ENCODE results near the gene PDHA1.

PDHA1 gene

DNA sequence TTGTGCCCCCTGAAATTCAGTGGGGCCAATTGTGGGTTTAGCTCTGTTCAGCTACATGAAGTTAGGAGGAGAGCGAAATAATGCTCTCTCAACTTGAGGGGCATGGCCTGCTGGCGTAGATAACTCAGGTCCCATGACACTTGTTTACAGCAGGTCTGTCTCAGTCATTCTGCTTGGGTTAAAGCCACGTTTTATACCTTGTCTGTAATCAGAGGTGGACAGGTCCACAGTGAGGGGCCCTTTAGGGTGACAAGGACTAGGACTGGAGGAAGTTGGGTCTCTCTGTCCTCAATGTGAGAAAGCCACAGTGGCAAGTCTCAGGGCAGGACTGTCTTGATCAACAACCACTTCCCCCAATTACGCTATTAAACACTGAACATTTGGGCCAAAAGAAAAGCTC, 49.0 kb downstream of the PDHA1 start (continued):
- TF ChIP-seq, protein P1, sequence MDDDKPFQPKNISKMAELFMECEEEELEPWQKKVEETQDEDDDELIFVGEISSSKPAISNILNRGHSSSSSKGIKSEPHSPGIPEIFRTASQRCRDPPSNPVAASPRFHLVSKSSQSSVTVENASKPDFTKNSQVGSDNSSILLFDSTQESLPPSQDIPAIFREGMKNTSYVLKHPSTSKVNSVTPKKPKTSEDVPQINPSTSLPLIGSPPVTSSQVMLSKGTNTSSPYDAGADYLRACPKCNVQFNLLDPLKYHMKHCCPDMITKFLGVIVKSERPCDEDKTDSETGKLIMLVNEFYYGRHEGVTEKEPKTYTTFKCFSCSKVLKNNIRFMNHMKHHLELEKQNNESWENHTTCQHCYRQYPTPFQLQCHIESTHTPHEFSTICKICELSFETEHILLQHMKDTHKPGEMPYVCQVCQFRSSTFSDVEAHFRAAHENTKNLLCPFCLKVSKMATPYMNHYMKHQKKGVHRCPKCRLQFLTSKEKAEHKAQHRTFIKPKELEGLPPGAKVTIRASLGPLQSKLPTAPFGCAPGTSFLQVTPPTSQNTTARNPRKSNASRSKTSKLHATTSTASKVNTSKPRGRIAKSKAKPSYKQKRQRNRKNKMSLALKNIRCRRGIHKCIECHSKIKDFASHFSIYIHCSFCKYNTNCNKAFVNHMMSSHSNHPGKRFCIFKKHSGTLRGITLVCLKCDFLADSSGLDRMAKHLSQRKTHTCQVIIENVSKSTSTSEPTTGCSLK (tag by site-specific recombination; IDR thresholded peaks at IDR 0.05), result no peak
- TF ChIP-seq ZSCAN16 (tag by site-specific recombination; IDR thresholded peaks at IDR 0.05) (no peak), ZNF510 (tag by site-specific recombination; IDR thresholded peaks at IDR 0.05; ENCODE audit: insufficient replicate concordance) (no peak), FEZF1 (tag by site-specific recombination; IDR thresholded peaks at IDR 0.05) (no peak), ZNF221 (tag by site-specific recombination; IDR thresholded peaks at IDR 0.05; ENCODE audit: borderline replicate concordance) (no peak), GFI1B (tag by site-specific recombination; IDR thresholded peaks at IDR 0.05) (no peak), SP3 (tag by site-specific recombination; IDR thresholded peaks at IDR 0.05) (no peak), MZF1 (tag by site-specific recombination; IDR thresholded peaks at IDR 0.05; ENCODE audit: borderline replicate concordance) (no peak), ZNF837 (tag by site-specific recombination; IDR thresholded peaks at IDR 0.05) (no peak), ZNF114 (tag by site-specific recombination; IDR thresholded peaks at IDR 0.05) (no peak)
- TF ChIP-seq, protein P2, sequence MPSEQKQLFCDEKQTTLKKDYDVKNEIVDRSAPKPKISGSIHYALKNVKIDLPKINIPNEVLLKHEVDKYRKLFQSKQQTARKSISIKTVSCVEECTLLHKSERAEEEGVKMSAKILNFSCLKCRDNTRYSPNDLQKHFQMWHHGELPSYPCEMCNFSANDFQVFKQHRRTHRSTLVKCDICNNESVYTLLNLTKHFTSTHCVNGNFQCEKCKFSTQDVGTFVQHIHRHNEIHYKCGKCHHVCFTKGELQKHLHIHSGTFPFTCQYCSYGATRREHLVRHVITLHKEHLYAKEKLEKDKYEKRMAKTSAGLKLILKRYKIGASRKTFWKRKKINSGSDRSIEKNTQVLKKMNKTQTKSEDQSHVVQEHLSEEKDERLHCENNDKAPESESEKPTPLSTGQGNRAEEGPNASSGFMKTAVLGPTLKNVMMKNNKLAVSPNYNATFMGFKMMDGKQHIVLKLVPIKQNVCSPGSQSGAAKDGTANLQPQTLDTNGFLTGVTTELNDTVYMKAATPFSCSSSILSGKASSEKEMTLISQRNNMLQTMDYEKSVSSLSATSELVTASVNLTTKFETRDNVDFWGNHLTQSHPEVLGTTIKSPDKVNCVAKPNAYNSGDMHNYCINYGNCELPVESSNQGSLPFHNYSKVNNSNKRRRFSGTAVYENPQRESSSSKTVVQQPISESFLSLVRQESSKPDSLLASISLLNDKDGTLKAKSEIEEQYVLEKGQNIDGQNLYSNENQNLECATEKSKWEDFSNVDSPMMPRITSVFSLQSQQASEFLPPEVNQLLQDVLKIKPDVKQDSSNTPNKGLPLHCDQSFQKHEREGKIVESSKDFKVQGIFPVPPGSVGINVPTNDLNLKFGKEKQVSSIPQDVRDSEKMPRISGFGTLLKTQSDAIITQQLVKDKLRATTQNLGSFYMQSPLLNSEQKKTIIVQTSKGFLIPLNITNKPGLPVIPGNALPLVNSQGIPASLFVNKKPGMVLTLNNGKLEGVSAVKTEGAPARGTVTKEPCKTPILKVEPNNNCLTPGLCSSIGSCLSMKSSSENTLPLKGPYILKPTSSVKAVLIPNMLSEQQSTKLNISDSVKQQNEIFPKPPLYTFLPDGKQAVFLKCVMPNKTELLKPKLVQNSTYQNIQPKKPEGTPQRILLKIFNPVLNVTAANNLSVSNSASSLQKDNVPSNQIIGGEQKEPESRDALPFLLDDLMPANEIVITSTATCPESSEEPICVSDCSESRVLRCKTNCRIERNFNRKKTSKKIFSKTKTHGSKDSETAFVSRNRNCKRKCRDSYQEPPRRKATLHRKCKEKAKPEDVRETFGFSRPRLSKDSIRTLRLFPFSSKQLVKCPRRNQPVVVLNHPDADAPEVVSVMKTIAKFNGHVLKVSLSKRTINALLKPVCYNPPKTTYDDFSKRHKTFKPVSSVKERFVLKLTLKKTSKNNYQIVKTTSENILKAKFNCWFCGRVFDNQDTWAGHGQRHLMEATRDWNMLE (tag by site-specific recombination; conservative IDR thresholded peaks at IDR 0.05; ENCODE audit: low read depth), result no peak

DNA sequence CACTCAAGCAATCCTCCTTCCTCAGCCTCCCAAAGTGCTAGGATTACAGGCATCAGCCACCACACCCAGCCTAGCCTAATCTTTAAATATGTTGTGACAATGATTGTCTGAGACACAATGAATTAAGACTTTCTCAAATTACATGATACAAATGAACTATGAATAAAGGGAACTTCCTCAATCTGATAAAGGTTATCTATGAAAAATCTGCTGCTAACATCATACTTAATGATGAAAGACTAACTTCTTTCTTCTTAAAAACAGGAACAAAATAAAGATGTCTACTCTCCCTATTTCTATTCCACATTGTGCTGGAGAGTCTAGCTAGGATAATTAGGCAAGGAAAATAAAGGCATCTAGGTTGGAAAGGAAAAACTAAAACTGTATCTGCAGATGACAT, 60.0 kb downstream of the PDHA1 start:
- ChIA-PET CTCF (interaction anchor here (0.5 to 0.7 kb wide), 2 partner anchors 60 to 107 kb away, joined by 3 read pairs; no protein-coding TSS in a partner anchor), POLR2A (no interaction called here)
- H3K36me3 ChIP-seq (ENCODE audit: control insufficient read depth in 2 of 2, insufficient read depth in 1 of 2, low read length in 2 of 2), result peaks cover 0 to 13% of the 10 kb centered on the region in 2 experiments; a peak in 1 of 3 replicates
- H3K4me1 ChIP-seq (ENCODE audit: control insufficient read depth, insufficient read depth, low read length), result no peaks in the 10 kb centered on the region
- TF ChIP-seq ZNF132 (tag by site-specific recombination; IDR thresholded peaks at IDR 0.05; ENCODE audit: borderline replicate concordance) (no peak), ZNF211 (tag by site-specific recombination; IDR thresholded peaks at IDR 0.05; ENCODE audit: low read depth) (no peak), HOXD13 (CRISPR knock-in tag; IDR thresholded peaks at IDR 0.05; ENCODE audit: borderline replicate concordance) (no peak), MYNN (tag by site-specific recombination; IDR thresholded peaks at IDR 0.05; ENCODE audit: borderline replicate concordance) (no peak), GLI4 (tag by site-specific recombination; IDR thresholded peaks at IDR 0.05) (no peak), ZNF548 (tag by site-specific recombination; IDR thresholded peaks at IDR 0.05) (no peak), ZNF768 (tag by site-specific recombination; IDR thresholded peaks at IDR 0.05) (no peak), ZNF24 (tag by site-specific recombination; IDR thresholded peaks at IDR 0.05) (no peak), ZSCAN23 (tag by site-specific recombination; IDR thresholded peaks at IDR 0.05) (no peak), ZNF623 (tag by site-specific recombination; IDR thresholded peaks at IDR 0.05) (no peak), ZNF670 (tag by site-specific recombination; IDR thresholded peaks at IDR 0.05; ENCODE audit: low read depth) (no peak), ZNF555 (tag by site-specific recombination; conservative IDR thresholded peaks at IDR 0.05) (no peak), ZNF394 (tag by site-specific recombination; IDR thresholded peaks at IDR 0.05; ENCODE audit: borderline replicate concordance) (no peak), ZNF747 (tag by site-specific recombination; IDR thresholded peaks at IDR 0.05) (no peak), REPIN1 (tag by site-specific recombination; IDR thresholded peaks at IDR 0.05; ENCODE audit: low read depth) (no peak), ZNF266 (tag by site-specific recombination; IDR thresholded peaks at IDR 0.05; ENCODE audit: low read depth) (no peak), ZNF366 (tag by site-specific recombination; conservative IDR thresholded peaks at IDR 0.05) (no peak)
- TF ChIP-seq, protein P3, sequence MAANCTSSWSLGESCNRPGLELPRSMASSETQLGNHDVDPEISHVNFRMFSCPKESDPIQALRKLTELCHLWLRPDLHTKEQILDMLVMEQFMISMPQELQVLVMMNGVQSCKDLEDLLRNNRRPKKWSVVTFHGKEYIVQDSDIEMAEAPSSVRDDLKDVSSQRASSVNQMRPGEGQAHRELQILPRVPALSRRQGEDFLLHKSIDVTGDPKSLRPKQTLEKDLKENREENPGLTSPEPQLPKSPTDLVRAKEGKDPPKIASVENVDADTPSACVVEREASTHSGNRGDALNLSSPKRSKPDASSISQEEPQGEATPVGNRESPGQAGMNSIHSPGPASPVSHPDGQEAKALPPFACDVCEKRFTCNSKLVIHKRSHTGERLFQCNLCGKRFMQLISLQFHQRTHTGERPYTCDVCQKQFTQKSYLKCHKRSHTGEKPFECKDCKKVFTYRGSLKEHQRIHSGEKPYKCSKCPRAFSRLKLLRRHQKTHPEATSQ (tag by site-specific recombination; IDR thresholded peaks at IDR 0.05), result no peak
- TF ChIP-seq, protein P4, sequence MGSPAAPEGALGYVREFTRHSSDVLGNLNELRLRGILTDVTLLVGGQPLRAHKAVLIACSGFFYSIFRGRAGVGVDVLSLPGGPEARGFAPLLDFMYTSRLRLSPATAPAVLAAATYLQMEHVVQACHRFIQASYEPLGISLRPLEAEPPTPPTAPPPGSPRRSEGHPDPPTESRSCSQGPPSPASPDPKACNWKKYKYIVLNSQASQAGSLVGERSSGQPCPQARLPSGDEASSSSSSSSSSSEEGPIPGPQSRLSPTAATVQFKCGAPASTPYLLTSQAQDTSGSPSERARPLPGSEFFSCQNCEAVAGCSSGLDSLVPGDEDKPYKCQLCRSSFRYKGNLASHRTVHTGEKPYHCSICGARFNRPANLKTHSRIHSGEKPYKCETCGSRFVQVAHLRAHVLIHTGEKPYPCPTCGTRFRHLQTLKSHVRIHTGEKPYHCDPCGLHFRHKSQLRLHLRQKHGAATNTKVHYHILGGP (tag by site-specific recombination; IDR thresholded peaks at IDR 0.05), result no peak
- no peak overlapping the region for H3K27ac ChIP-seq (ENCODE audit: extremely low read depth, low read depth, low read length)
- H3K9me3 ChIP-seq (ENCODE audit: control insufficient read depth, insufficient read depth, low read depth, low read length), result no peaks in the 10 kb centered on the region
- no peak overlapping the region for H3K4me3 ChIP-seq (ENCODE audit: low read depth, low read length)

All from HEK293 (cell line).